ENCODE measurements around the gene GABPB1.

- TF ChIP-seq EZH2 (IDR thresholded peaks at IDR 0.05; ENCODE audit: borderline replicate concordance, low read length): no peak
- TF ChIP-seq CTCF (IDR thresholded peaks at IDR 0.05; ENCODE audit: low read length): no peak
These were observed 42.4 kb downstream of the GABPB1 start for GRCh38 chr15:50312636-50313035.
